K562 (cell line): ENCODE measurements around the gene TNKS2.

ENCODE experiments used
- CAMTA2 ChIP-seq: fragments of 250-450 bp; sonication (Bioruptor Pico); conservative IDR thresholded peaks from 2 replicates; pipeline ENCODE4 v1.5.1; 2022
- EGR1 ChIP-seq: fragments of 450-650 bp; conservative IDR thresholded peaks from 2 replicates; pipeline ENCODE4 v1.6.1; 2017; ENCODE audit warnings: mild to moderate bottlenecking
- EP300 ChIP-seq: IDR thresholded peaks from 2 replicates; pipeline ENCODE4 v1.6.1; 2012; ENCODE audit warnings: low read length, improper control_type of control experiment
- NFIC ChIP-seq: fragments of 450-650 bp; IDR thresholded peaks from 2 replicates; pipeline ENCODE4 v1.6.1; 2017; ENCODE audit warnings: mild to moderate bottlenecking, inconsistent platforms
- PML ChIP-seq: IDR thresholded peaks from 2 replicates; pipeline ENCODE4 v1.6.1; 2012; ENCODE audit warnings: low read length, inconsistent platforms
- RAD21 ChIP-seq, 2 experiments: fragments of 250-450 bp in 1 of 2; fragments of 450-650 bp in 1 of 2; sonication (Bioruptor Pico) in 1 of 2; formaldehyde crosslinking in 1 of 2; IDR thresholded peaks in 1 of 2; conservative IDR thresholded peaks in 1 of 2; 2 replicates each; pipeline versions ENCODE4 v1.4.0 to v1.8.0; 2020 to 2022; ENCODE audit warnings: mild to moderate bottlenecking in 2 of 2, moderate library complexity in 1 of 2
- REST ChIP-seq, 2 experiments: fragments of 450-650 bp; formaldehyde crosslinking in 1 of 2; IDR thresholded peaks; 2 replicates each; pipeline versions ENCODE4 v1.4.0 to v1.6.1; 2014 to 2020; ENCODE audit warnings: mild to moderate bottlenecking in 2 of 2, borderline replicate concordance in 1 of 2, low read depth in 1 of 2
- SP1 ChIP-seq: sonication (generic); formaldehyde crosslinking; IDR thresholded peaks from 2 replicates; pipeline ENCODE4 v1.8.1; 2022; ENCODE audit warnings: mild to moderate bottlenecking, missing genetic modification reagents
- TF ChIP-seq, protein P1 (sequence below), 3 experiments: IDR thresholded peaks in 2 of 3; conservative IDR thresholded peaks in 1 of 3; 2 replicates each; pipeline ENCODE4 v1.5.1; 2011 to 2012; ENCODE audit warnings: low read length in 3 of 3, mild to moderate bottlenecking in 3 of 3, control low read depth in 2 of 3, improper control_type of control experiment in 1 of 3, inconsistent platforms in 1 of 3, low read depth in 1 of 3, mixed read lengths in 1 of 3, moderate library complexity in 1 of 3; ENCODE audit not compliant: insufficient read depth in 2 of 3
- TF ChIP-seq, protein P2 (sequence below): fragments of 450-650 bp; IDR thresholded peaks from 2 replicates; pipeline ENCODE4 v1.6.1; 2016; ENCODE audit warnings: mild to moderate bottlenecking

- no peak for TF ChIP-seq CAMTA2 (CRISPR knock-in tag)
- TF ChIP-seq, protein P1, sequence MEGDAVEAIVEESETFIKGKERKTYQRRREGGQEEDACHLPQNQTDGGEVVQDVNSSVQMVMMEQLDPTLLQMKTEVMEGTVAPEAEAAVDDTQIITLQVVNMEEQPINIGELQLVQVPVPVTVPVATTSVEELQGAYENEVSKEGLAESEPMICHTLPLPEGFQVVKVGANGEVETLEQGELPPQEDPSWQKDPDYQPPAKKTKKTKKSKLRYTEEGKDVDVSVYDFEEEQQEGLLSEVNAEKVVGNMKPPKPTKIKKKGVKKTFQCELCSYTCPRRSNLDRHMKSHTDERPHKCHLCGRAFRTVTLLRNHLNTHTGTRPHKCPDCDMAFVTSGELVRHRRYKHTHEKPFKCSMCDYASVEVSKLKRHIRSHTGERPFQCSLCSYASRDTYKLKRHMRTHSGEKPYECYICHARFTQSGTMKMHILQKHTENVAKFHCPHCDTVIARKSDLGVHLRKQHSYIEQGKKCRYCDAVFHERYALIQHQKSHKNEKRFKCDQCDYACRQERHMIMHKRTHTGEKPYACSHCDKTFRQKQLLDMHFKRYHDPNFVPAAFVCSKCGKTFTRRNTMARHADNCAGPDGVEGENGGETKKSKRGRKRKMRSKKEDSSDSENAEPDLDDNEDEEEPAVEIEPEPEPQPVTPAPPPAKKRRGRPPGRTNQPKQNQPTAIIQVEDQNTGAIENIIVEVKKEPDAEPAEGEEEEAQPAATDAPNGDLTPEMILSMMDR (IDR thresholded peaks at IDR 0.05 in 2 of 3, conservative IDR thresholded peaks at IDR 0.05 in 1 of 3; ENCODE audit: insufficient read depth in 2 of 3, low read depth in 1 of 3, low read length in 3 of 3) = no peak
- TF ChIP-seq EGR1 = no peak
- no peak for TF ChIP-seq PML
- no peak for TF ChIP-seq SP1
- TF ChIP-seq RAD21 (CRISPR knock-in tag; conservative IDR thresholded peaks at IDR 0.05 in 1 of 2, IDR thresholded peaks at IDR 0.05 in 1 of 2) = no peak
- TF ChIP-seq EP300 = no peak
- TF ChIP-seq, protein P2, sequence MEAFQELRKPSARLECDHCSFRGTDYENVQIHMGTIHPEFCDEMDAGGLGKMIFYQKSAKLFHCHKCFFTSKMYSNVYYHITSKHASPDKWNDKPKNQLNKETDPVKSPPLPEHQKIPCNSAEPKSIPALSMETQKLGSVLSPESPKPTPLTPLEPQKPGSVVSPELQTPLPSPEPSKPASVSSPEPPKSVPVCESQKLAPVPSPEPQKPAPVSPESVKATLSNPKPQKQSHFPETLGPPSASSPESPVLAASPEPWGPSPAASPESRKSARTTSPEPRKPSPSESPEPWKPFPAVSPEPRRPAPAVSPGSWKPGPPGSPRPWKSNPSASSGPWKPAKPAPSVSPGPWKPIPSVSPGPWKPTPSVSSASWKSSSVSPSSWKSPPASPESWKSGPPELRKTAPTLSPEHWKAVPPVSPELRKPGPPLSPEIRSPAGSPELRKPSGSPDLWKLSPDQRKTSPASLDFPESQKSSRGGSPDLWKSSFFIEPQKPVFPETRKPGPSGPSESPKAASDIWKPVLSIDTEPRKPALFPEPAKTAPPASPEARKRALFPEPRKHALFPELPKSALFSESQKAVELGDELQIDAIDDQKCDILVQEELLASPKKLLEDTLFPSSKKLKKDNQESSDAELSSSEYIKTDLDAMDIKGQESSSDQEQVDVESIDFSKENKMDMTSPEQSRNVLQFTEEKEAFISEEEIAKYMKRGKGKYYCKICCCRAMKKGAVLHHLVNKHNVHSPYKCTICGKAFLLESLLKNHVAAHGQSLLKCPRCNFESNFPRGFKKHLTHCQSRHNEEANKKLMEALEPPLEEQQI = no peak
- no peak for TF ChIP-seq NFIC
- TF ChIP-seq REST (IDR thresholded peaks at IDR 0.05; ENCODE audit: borderline replicate concordance) = no peak
- no peak for TF ChIP-seq REST (CRISPR knock-in tag; IDR thresholded peaks at IDR 0.05; ENCODE audit: low read depth)
Observed at GRCh38 chr10:91803386-91804125, 5.3 kb downstream of the TNKS2 start.
